OCI-LY3 (cell line): ENCODE results near the gene AQP11.

Experiments
- H2AFZ ChIP-seq: fragments of 200-600, 300-600 bp; shearing (Covaris generic); 2 replicates; pipeline ENCODE4 v1.6.0; 2014; ENCODE audit warnings: antibody characterized with exemption, low read depth, low read length
- H3K27ac ChIP-seq: fragments of 200-600, 300-600 bp; sonication (generic); 2 replicates; pipeline ENCODE4 v1.5.1; 2014; ENCODE audit warnings: mild to moderate bottlenecking, low read length, moderate library complexity, mixed read lengths
- H3K27me3 ChIP-seq: fragments of 200-600, 300-600 bp; sonication (generic); 2 replicates; pipeline ENCODE4 v1.6.1; 2014; ENCODE audit warnings: low read depth, low read length, mixed read lengths
- H3K36me3 ChIP-seq: fragments of 200-600, 300-600 bp; sonication (generic); replicated peaks from 2 replicates; pipeline ENCODE3; 2014; ENCODE audit warnings: low read depth, low read length, mixed read lengths
- H3K4me1 ChIP-seq: fragments of 300-600, 200-600 bp; sonication (generic); 2 replicates; pipeline ENCODE4 v1.6.1; 2014; ENCODE audit warnings: low read length, mixed read lengths
- H3K4me2 ChIP-seq: fragments of 200-600, 300-600 bp; sonication (generic); 2 replicates; pipeline ENCODE4 v1.6.1; 2014; ENCODE audit warnings: low read length, mixed read lengths
- H3K4me3 ChIP-seq: fragments of 300-600, 200-600 bp; sonication (generic); 2 replicates; pipeline ENCODE4 v1.5.1; 2014; ENCODE audit warnings: antibody characterized with exemption, mild to moderate bottlenecking, low read length, moderate library complexity
- H3K79me2 ChIP-seq: fragments of 300-600, 200-600 bp; shearing (Covaris generic); 2 replicates; pipeline ENCODE4 v1.6.1; 2014; ENCODE audit warnings: mild to moderate bottlenecking, low read length, mixed read lengths
- H3K9ac ChIP-seq: fragments of 300-600, 200-600 bp; shearing (Covaris generic); 2 replicates; pipeline ENCODE4 v1.6.0; 2014; ENCODE audit warnings: mild to moderate bottlenecking, low read length, moderate library complexity
- H3K9me3 ChIP-seq: fragments of 200-600, 300-600 bp; shearing (Covaris generic); 2 replicates; pipeline ENCODE4 v1.6.1; 2014; ENCODE audit warnings: low read length, mixed read lengths; ENCODE audit not compliant: insufficient read depth
- H4K20me1 ChIP-seq: fragments of 200-600, 300-600 bp; sonication (generic); 2 replicates; pipeline ENCODE4 v1.6.1; 2016; ENCODE audit warnings: low read length, mixed read lengths; ENCODE audit not compliant: insufficient read depth
- CTCF ChIP-seq: fragments of 200-600, 300-600 bp; sonication (generic); IDR thresholded peaks from 2 replicates; pipeline ENCODE4 v1.5.1; 2014; ENCODE audit warnings: antibody characterized with exemption, low read length, low read depth
- EZH2phosphoT487 ChIP-seq: fragments of 200-600 bp; shearing (Covaris generic); IDR thresholded peaks from 2 replicates; pipeline ENCODE4 v1.6.1; 2018; ENCODE audit warnings: antibody characterized with exemption, mixed run types, low read depth

Gene AQP11

GRCh38 chr11:77642228-77642627 is 52.5 kb downstream of the AQP11 start:
- Histone ChIP-seq H3K27me3 (no peaks in the 10 kb centered on the region), H3K9me3 (no peaks in the 10 kb centered on the region), H3K9ac (no peak overlapping the region), H2AFZ (no peak overlapping the region), H4K20me1 (no peaks in the 10 kb centered on the region), H3K36me3 (no peaks in the 10 kb centered on the region), H3K79me2 (peaks cover 11% of the 10 kb centered on the region), H3K4me2 (no peak overlapping the region), H3K4me3 (no peak overlapping the region), H3K4me1 (peaks cover 9% of the 10 kb centered on the region), H3K27ac (no peak overlapping the region)
- TF ChIP-seq EZH2phosphoT487 (no peak), CTCF (no peak)

- Histone ChIP-seq H3K27ac (no peak overlapping the region), H3K4me1 (peaks cover 11% of the 10 kb centered on the region), H2AFZ (no peak overlapping the region), H3K27me3 (no peaks in the 10 kb centered on the region), H3K79me2 (no peaks in the 10 kb centered on the region), H3K4me3 (no peak overlapping the region), H4K20me1 (no peaks in the 10 kb centered on the region), H3K9me3 (no peaks in the 10 kb centered on the region), H3K4me2 (no peak overlapping the region), H3K9ac (no peak overlapping the region), H3K36me3 (no peaks in the 10 kb centered on the region)
- TF ChIP-seq CTCF (no peak), EZH2phosphoT487 (no peak)
Observed at GRCh38 chr11:77644887-77645286, 55.1 kb downstream of the AQP11 start.

GRCh38 chr11:77647654-77648305 is 58.0 kb downstream of the AQP11 start:
- no peaks in the 10 kb centered on the region for H3K36me3 ChIP-seq
- H3K9ac ChIP-seq, result no peak overlapping the region
- no peak overlapping the region for H3K4me3 ChIP-seq
- no peaks in the 10 kb centered on the region for H3K27me3 ChIP-seq
- no peaks in the 10 kb centered on the region for H4K20me1 ChIP-seq
- no peak overlapping the region for H3K4me2 ChIP-seq
- no peak overlapping the region for H3K27ac ChIP-seq
- H3K79me2 ChIP-seq, result no peaks in the 10 kb centered on the region
- H3K9me3 ChIP-seq, result no peaks in the 10 kb centered on the region
- TF ChIP-seq EZH2phosphoT487, result no peak
- no peak for TF ChIP-seq CTCF
- H3K4me1 ChIP-seq, result peaks cover 11% of the 10 kb centered on the region
- no peak overlapping the region for H2AFZ ChIP-seq

GRCh38 chr11:77650123-77650522 is 60.4 kb downstream of the AQP11 start:
- no peak overlapping the region for H3K4me3 ChIP-seq
- no peak overlapping the region for H2AFZ ChIP-seq
- no peaks in the 10 kb centered on the region for H3K36me3 ChIP-seq
- H3K9me3 ChIP-seq, result no peaks in the 10 kb centered on the region
- no peaks in the 10 kb centered on the region for H3K27me3 ChIP-seq
- no peak overlapping the region for H3K4me2 ChIP-seq
- no peak overlapping the region for H3K9ac ChIP-seq
- H4K20me1 ChIP-seq, result no peaks in the 10 kb centered on the region
- no peak overlapping the region for H3K27ac ChIP-seq
- H3K79me2 ChIP-seq, result no peaks in the 10 kb centered on the region
- peaks cover 7% of the 10 kb centered on the region for H3K4me1 ChIP-seq
- TF ChIP-seq CTCF, result no peak
- no peak for TF ChIP-seq EZH2phosphoT487
